ENCODE results near the gene MAG.
A peak's percentile ranks its signal among the peaks of the same experiment; 100 is the strongest.

Gene MAG

GRCh38 chr19:35291916-35292315, at the start of gene MAG:
MAG (plus strand) TSS chr19:35292161; CDS start chr19:35295409, 3,248 bp downstream.
- DNase-seq, result no peak

- no peak for DNase-seq
These were observed 45.4 kb upstream of the MAG start for GRCh38 chr19:35246466-35247092.

GRCh38 chr19:35247526-35248309, 44.2 kb upstream of the MAG start:
- peak; percentile 68 for DNase-seq

- peak; percentile 79 for DNase-seq
These were observed 43.4 kb upstream of the MAG start, which contains the start of gene LSR for GRCh38 chr19:35248310-35249145. LSR (plus strand) TSS chr19:35249002; CDS start chr19:35249023, 21 bp downstream.

- no peak for DNase-seq
These were observed 42.7 kb upstream of the MAG start for GRCh38 chr19:35249146-35249847.

- no peak for DNase-seq
These were observed 41.9 kb upstream of the MAG start for GRCh38 chr19:35249848-35250711.

GRCh38 chr19:35251456-35251855, 40.5 kb upstream of the MAG start:
- DNase-seq, result no peak

- DNase-seq, result no peak
These were observed 38.4 kb upstream of the MAG start for GRCh38 chr19:35253316-35254286.

GRCh38 chr19:35254341-35255297, 37.3 kb upstream of the MAG start:
- DNase-seq, result no peak

- DNase-seq, result no peak
These were observed 35.4 kb upstream of the MAG start for GRCh38 chr19:35256566-35256965.

GRCh38 chr19:35257113-35257461, 34.9 kb upstream of the MAG start:
- DNase-seq, result no peak

- DNase-seq, result no peak
These were observed 31.2 kb upstream of the MAG start for GRCh38 chr19:35260694-35261304.

GRCh38 chr19:35261356-35262100, 30.4 kb upstream of the MAG start:
- no peak for DNase-seq

GRCh38 chr19:35262101-35262761, 29.7 kb upstream of the MAG start:
- no peak for DNase-seq

GRCh38 chr19:35264268-35265125, 27.5 kb upstream of the MAG start:
- no peak for DNase-seq

GRCh38 chr19:35265126-35265899, 26.6 kb upstream of the MAG start:
- DNase-seq, result no peak

Measured in activated CD4-positive, alpha-beta T cell treated with anti-CD3 and anti-CD28 coated beads for 48 hours (primary cell).